ENCODE data around the gene AK8. TPM values are rescaled to one million over a fixed set of nuclear protein-coding genes. Genes with fewer than 3 reads are reported as not detected.

Gene AK8
- polyA plus RNA-seq, 3 donors = 0.08 TPM; not detected in 2

- intact Hi-C loops (cut with micrococcal nuclease) = no loop called here
These were observed 25.7 kb upstream of the AK8 start for GRCh38 chr9:132903574-132904492.

More at GRCh38 chr9:132903574-132904492, 25.7 kb upstream of the AK8 start:
- H3K4me1 Mint-ChIP-seq = no peaks in the 10 kb centered on the region
- Histone ChIP-seq H2AFZ (ENCODE audit: insufficient read depth, low read depth, low read length, poor library complexity, severe bottlenecking) (no peak overlapping the region), H3K79me2 (ENCODE audit: insufficient read depth, low read length) (no peaks in the 10 kb centered on the region), H3K4me1 (ENCODE audit: control insufficient read depth in 1 of 2, insufficient read depth in 2 of 2, low read length in 2 of 2) (no peaks in the 10 kb centered on the region), H3K9ac (ENCODE audit: insufficient read depth, low read length, poor library complexity, severe bottlenecking) (no peak overlapping the region), H3K36me3 (replicated peaks in 1 of 2; ENCODE audit: control insufficient read depth in 1 of 2, insufficient read depth in 2 of 2, low read length in 2 of 2) (peaks cover 65 to 87% of the 10 kb centered on the region in 2 donors), H3K4me3 (replicated peaks in 1 of 3; ENCODE audit: low read depth in 2 of 3, low read length in 3 of 3) (no peak overlapping the region), H3K27ac (ENCODE audit: low read depth in 1 of 2, low read length in 2 of 2) (no peak overlapping the region), H4K20me1 (ENCODE audit: insufficient read depth, low read length) (no peaks in the 10 kb centered on the region), H3K27me3 (ENCODE audit: control insufficient read depth in 2 of 2, insufficient read depth in 2 of 2, low read length in 2 of 2) (no peaks in the 10 kb centered on the region), H3K9me3 (replicated peaks in 1 of 2; ENCODE audit: control insufficient read depth in 1 of 2, insufficient read depth in 1 of 2, low read length in 2 of 2) (no peaks in the 10 kb centered on the region), H3K4me2 (replicated peaks; ENCODE audit: extremely low read depth, low read length, poor library complexity, severe bottlenecking) (no peak overlapping the region)
- no peak for DNase-seq
- TF ChIP-seq CTCF (IDR thresholded peaks at IDR 0.05) = no peak
- peaks cover 77 to 82% of the 10 kb centered on the region in 2 donors for H3K36me3 Mint-ChIP-seq
- peak overlapping the region in 1 of 7 donors; percentile 18 for H3K27ac Mint-ChIP-seq
- H3K27me3 Mint-ChIP-seq (ENCODE audit: low read depth in 3 of 3) = peaks cover 0 to 3% (median 0%) of the 10 kb centered on the region in 3 donors
- H3K4me3 Mint-ChIP-seq = no peak overlapping the region
- H3K9me3 Mint-ChIP-seq = peaks cover 0 to 2% (median 0%) of the 10 kb centered on the region in 7 donors
- 100% methylated on average over 7 of the region's 13 CpGs for WGBS (ENCODE audit: insufficient coverage)
